Measurements from ENCODE around the gene HPS1. TPM values are rescaled to one million over a fixed set of nuclear protein-coding genes. Genes with fewer than 3 reads are reported as not detected.

Gene HPS1
- total and polyA plus RNA-seq, 10 donors, result 49.5 to 132 (median 89.5) TPM

DNA sequence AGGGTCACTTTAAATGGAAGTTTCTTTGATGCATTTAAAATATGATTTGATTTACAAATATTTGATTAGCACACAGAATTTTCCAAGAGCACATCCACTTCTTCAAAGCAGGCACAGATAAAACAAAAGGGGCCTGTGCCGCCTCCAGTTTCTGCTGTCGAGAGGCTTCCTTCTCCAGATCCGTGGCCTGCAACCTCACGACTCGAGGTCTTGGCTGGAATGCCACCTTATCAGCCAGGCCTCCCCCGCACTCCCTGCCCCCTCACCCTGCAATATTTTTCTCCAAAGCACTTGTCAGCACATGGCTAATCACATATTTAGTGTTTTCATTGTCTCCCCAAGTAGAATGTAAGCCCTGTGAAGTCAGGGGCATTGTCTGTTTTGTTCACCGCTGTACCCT, 44.3 kb downstream of the HPS1 start:
- peaks cover 0 to 13% (median 0%) of the 10 kb centered on the region in 6 donors for H3K36me3 ChIP-seq
- no peaks in the 10 kb centered on the region for H3K27me3 ChIP-seq (replicated peaks in 1 of 7)
- WGBS, 5 donors, result 87 to 95% (median 91%) methylated on average over 7 of the region's 7 CpGs
- H3K4me3 ChIP-seq, result no peak overlapping the region
- intact Hi-C loops (cut with DNase I; ENCODE audit: low total_unique reads), result no loop called here
- H3K27ac ChIP-seq, result no peak overlapping the region
- H3K9me3 ChIP-seq, result no peaks in the 10 kb centered on the region
- no peaks in the 10 kb centered on the region for H3K4me1 ChIP-seq
- DNase-seq, result no peak
- TF ChIP-seq POLR2A (IDR thresholded peaks at IDR 0.05) (no peak), POLR2AphosphoS5 (IDR thresholded peaks at IDR 0.05) (no peak)
- TF ChIP-seq, protein P1, sequence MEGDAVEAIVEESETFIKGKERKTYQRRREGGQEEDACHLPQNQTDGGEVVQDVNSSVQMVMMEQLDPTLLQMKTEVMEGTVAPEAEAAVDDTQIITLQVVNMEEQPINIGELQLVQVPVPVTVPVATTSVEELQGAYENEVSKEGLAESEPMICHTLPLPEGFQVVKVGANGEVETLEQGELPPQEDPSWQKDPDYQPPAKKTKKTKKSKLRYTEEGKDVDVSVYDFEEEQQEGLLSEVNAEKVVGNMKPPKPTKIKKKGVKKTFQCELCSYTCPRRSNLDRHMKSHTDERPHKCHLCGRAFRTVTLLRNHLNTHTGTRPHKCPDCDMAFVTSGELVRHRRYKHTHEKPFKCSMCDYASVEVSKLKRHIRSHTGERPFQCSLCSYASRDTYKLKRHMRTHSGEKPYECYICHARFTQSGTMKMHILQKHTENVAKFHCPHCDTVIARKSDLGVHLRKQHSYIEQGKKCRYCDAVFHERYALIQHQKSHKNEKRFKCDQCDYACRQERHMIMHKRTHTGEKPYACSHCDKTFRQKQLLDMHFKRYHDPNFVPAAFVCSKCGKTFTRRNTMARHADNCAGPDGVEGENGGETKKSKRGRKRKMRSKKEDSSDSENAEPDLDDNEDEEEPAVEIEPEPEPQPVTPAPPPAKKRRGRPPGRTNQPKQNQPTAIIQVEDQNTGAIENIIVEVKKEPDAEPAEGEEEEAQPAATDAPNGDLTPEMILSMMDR (IDR thresholded peaks at IDR 0.05 in 8 of 11, conservative IDR thresholded peaks at IDR 0.05 in 3 of 11), result no peak

DNA sequence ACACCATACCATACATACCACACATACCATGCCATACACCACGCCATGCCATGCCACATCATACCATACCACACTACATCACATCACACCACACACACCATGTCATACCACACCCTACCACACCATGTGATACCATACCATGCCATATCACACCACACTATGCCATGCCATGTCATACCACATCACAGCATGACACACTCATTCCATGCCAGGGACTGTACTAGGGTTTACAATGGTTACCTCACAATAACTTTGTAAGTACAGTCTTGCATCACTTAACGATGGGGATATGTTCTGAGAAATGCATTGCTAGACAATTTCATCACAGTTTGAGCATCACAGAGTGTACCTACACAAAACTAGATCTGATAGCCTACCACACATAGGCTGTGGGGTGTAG, 46.3 kb downstream of the HPS1 start:
- H3K4me1 ChIP-seq, result no peaks in the 10 kb centered on the region
- intact Hi-C loops (cut with DNase I; ENCODE audit: low total_unique reads), result no loop called here
- H3K9me3 ChIP-seq, result no peaks in the 10 kb centered on the region
- H3K27me3 ChIP-seq (replicated peaks in 1 of 7), result no peaks in the 10 kb centered on the region
- H3K36me3 ChIP-seq, result peaks cover 0 to 29% (median 1%) of the 10 kb centered on the region in 6 donors
- TF ChIP-seq POLR2AphosphoS5 (IDR thresholded peaks at IDR 0.05), result no peak
- TF ChIP-seq, protein P1 (IDR thresholded peaks at IDR 0.05 in 8 of 11, conservative IDR thresholded peaks at IDR 0.05 in 3 of 11), result no peak
- TF ChIP-seq POLR2A (IDR thresholded peaks at IDR 0.05), result no peak
- no peak overlapping the region for H3K27ac ChIP-seq
- 74 to 90% (median 86%) methylated on average over 2 of the region's 2 CpGs for WGBS, 5 donors
- no peak overlapping the region for H3K4me3 ChIP-seq
- no peak for DNase-seq

DNA sequence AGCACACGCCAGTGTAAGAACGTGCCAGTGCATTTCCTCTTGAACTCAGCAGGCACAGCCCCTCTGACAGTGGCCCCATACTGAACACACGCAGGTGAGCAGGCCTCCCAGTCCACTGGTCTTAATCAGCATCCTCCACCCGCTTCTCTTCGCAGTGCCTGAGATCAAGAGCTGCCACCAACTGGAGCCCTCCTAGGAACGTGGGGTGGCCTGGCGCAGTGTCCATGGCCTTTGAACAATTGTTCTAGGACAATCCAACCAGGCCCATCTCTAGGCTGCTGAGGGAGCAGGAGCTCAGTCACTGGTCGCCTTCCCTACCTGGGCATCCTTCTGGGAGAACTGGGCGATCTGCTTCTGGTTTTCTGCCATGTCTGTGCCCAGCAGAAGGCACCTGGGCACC, 47.0 kb downstream of the HPS1 start:
- intact Hi-C loops (cut with DNase I; ENCODE audit: low total_unique reads), result no loop called here

DNA sequence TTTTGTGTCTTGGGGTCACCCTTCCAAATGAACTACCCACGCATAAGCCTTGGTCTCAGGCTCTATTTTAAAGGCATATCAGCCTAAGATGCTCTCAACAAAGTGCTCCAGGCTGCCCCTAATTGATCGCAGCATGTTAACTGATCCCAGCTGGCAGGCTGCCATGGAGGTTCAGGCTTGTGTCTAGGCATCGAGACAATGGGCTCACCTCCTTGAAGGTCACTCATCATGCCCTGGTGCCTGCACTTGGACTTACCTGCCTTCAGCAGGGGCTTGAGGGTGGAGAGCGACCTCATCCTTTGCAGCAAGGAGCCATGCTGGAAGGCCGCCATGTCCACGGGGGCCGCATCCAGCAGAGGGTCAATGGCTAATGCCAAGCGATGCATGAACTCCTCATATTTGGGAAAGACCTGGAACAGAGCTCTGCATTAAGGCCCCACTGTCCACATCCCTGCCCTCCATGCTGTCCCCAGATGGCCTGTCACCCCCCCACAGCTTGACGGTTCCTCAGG, 49.6 kb downstream of the HPS1 start:
- Histone ChIP-seq H3K36me3 (peaks cover 0 to 35% (median 3%) of the 10 kb centered on the region in 6 donors), H3K27ac (no peak overlapping the region), H3K9me3 (no peaks in the 10 kb centered on the region), H3K4me3 (no peak overlapping the region), H3K4me1 (peaks cover 0 to 2% (median 0%) of the 10 kb centered on the region in 6 donors), H3K27me3 (replicated peaks in 1 of 7) (no peaks in the 10 kb centered on the region)
- intact Hi-C loops (cut with DNase I; ENCODE audit: low total_unique reads), result no loop called here
- DNase-seq, result no peak
- TF ChIP-seq, protein P1 (IDR thresholded peaks at IDR 0.05 in 8 of 11, conservative IDR thresholded peaks at IDR 0.05 in 3 of 11), result no peak
- TF ChIP-seq POLR2AphosphoS5 (IDR thresholded peaks at IDR 0.05) (no peak), POLR2A (IDR thresholded peaks at IDR 0.05) (no peak)
- WGBS, 5 donors, result 88 to 100% (median 96%) methylated on average over 5 to 9 of the region's 9 CpGs

More for the DNA sequence above, 47.0 kb downstream of the HPS1 start:
- H3K27ac ChIP-seq, result no peak overlapping the region
- DNase-seq, result no peak
- no peaks in the 10 kb centered on the region for H3K27me3 ChIP-seq (replicated peaks in 1 of 7)
- H3K36me3 ChIP-seq, result peaks cover 0 to 34% (median 3%) of the 10 kb centered on the region in 6 donors
- no peaks in the 10 kb centered on the region for H3K9me3 ChIP-seq
- no peaks in the 10 kb centered on the region for H3K4me1 ChIP-seq
- 90 to 95% (median 93%) methylated on average over 9 of the region's 9 CpGs for WGBS, 5 donors
- TF ChIP-seq POLR2AphosphoS5 (IDR thresholded peaks at IDR 0.05) (no peak), POLR2A (IDR thresholded peaks at IDR 0.05) (no peak)
- TF ChIP-seq, protein P1 (IDR thresholded peaks at IDR 0.05 in 8 of 11, conservative IDR thresholded peaks at IDR 0.05 in 3 of 11), result no peak
- no peak overlapping the region for H3K4me3 ChIP-seq
